ENCODE measurements around the gene ARFGAP3.

DNA sequence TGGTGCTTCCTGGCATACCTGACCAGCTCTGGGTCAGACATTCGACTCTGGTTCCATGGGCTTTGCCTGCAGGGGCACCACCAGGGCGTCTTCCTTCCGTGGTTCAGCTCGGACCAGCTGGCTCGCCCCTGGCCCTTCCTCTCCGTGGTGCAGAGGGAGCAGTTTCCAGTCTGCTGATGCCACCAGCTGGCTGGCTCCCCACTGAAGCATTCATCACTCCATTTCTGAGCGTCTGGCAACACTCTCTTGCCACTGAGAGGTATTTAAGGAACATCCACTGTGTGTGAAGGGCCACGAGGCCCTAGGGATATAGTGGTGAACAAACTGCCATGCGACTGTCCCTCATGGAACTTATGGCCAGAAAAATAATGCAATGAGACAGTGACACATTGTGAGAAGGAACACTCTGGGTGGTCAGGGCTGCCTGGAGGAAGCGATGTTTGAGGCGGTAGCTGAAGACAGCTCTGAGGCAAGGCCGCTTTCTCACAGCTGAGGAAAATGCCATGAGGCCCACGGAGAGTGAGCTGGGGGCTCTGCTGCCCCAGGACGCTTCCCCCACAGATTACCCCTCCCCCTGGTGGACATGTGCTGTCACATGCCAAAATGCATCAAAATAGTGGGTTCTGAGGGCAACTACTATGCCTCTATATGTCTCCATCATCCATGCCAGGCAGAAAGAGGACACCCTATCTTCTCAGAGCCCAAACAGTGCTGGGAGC is 44.9 kb upstream of the ARFGAP3 start:
- TF ChIP-seq, protein P1, sequence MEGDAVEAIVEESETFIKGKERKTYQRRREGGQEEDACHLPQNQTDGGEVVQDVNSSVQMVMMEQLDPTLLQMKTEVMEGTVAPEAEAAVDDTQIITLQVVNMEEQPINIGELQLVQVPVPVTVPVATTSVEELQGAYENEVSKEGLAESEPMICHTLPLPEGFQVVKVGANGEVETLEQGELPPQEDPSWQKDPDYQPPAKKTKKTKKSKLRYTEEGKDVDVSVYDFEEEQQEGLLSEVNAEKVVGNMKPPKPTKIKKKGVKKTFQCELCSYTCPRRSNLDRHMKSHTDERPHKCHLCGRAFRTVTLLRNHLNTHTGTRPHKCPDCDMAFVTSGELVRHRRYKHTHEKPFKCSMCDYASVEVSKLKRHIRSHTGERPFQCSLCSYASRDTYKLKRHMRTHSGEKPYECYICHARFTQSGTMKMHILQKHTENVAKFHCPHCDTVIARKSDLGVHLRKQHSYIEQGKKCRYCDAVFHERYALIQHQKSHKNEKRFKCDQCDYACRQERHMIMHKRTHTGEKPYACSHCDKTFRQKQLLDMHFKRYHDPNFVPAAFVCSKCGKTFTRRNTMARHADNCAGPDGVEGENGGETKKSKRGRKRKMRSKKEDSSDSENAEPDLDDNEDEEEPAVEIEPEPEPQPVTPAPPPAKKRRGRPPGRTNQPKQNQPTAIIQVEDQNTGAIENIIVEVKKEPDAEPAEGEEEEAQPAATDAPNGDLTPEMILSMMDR (IDR thresholded peaks at IDR 0.05): no peak
- no peak for TF ChIP-seq TCF7L2 (IDR thresholded peaks at IDR 0.05; ENCODE audit: low read depth, low read length)
- no peak for TF ChIP-seq POLR2AphosphoS5 (IDR thresholded peaks at IDR 0.05; ENCODE audit: low read depth, low read length)
